ENCODE results near the gene GOT1.

- TF ChIP-seq POLR2A (IDR thresholded peaks at IDR 0.05) (no peak), CTCF (IDR thresholded peaks at IDR 0.05) (no peak)
These were observed 3.7 kb downstream of the GOT1 start for GRCh38 chr10:99426689-99427088.

Measured in esophagus squamous epithelium (tissue), 4 donors.